K562 (cell line): Measurements from ENCODE around the gene TMEM163. TPM values are rescaled to one million over a fixed set of nuclear protein-coding genes. Genes with fewer than 3 reads are reported as not detected.

Experiments used
- ATAC-seq: fragments of 200-7000 bp; cut with Tn5 transposase; 3 replicates; pipeline ENCODE4 v1.9.1; 2020; ENCODE audit warnings: moderate library complexity
- BruUV-seq: library from RNA; stranded (reverse); fragments of 400-500 nt; replicated peaks from 2 replicates; lab custom pipeline; 2021; lab: Mats Ljungman, UMichigan
- CTCF ChIA-PET: fragments of 300-600 bp; formaldehyde crosslinking; extraction: SDS; loops from one replicate; lab custom pipeline; 2021; ENCODE audit warnings: low intra/inter-chr PET ratio; lab: Yijun Ruan, JAX
- POLR2A ChIA-PET: fragments of 300-600, 350-650 bp; sonication (Branson Sonifier 250); formaldehyde crosslinking; extraction: SDS; loops from one replicate; lab custom pipeline; 2021; ENCODE audit warnings: antibody characterized with exemption, inconsistent platforms; lab: Yijun Ruan, JAX
- DNase-seq, 4 experiments: peaks; one replicate each; pipeline versions ENCODE4 v3.0.0 to v3.0.0-alpha.2; 2011 to 2018; ENCODE audit warnings: low spot score in 3 of 4, mixed read lengths in 3 of 4; ENCODE audit errors: extremely low read depth in 1 of 4
- FAIRE-seq: peaks from 2 replicates; lab custom pipeline; 2011; peaks lifted over from hg19 to GRCh38; lab: Jason Lieb, UNC
- H2AFZ ChIP-seq: 2 replicates; pipeline ENCODE4 v1.6.0; 2011; ENCODE audit warnings: low read depth, low read length, control low read depth, inconsistent platforms
- H3K27ac ChIP-seq: fragments of 200-600 bp; 3 replicates; pipeline ENCODE4 v1.8.0; 2011; ENCODE audit warnings: low read depth, mild to moderate bottlenecking, control low read depth, inconsistent platforms, low read length, moderate library complexity, mixed read lengths; ENCODE audit errors: extremely low read depth
- H3K27me3 ChIP-seq, 2 experiments: fragments of 300-600 bp in 1 of 2; 2 replicates in 1 of 2; 3 replicates in 1 of 2; pipeline versions ENCODE4 v1.6.0 to v1.8.0; 2011; ENCODE audit warnings: inconsistent platforms in 2 of 2, low read length in 2 of 2, mild to moderate bottlenecking in 1 of 2, mixed read lengths in 1 of 2, moderate library complexity in 1 of 2; ENCODE audit not compliant: control insufficient read depth in 2 of 2, insufficient read depth in 2 of 2
- H3K36me3 ChIP-seq: fragments of 300-600 bp; 3 replicates; pipeline ENCODE4 v1.8.0; 2011; ENCODE audit warnings: mild to moderate bottlenecking, low read length, inconsistent platforms; ENCODE audit not compliant: control insufficient read depth, insufficient read depth
- H3K4me1 ChIP-seq, 2 experiments: fragments of 200-600 bp in 1 of 2; replicated peaks in 1 of 2; 2 replicates in 1 of 2; 3 replicates in 1 of 2; pipeline versions ENCODE4 v1.5.1 to v1.8.0; 2011; ENCODE audit warnings: inconsistent platforms in 2 of 2, low read length in 2 of 2, mild to moderate bottlenecking in 1 of 2, mixed read lengths in 1 of 2, moderate library complexity in 1 of 2; ENCODE audit not compliant: control insufficient read depth in 2 of 2, insufficient read depth in 2 of 2
- H3K4me2 ChIP-seq: 2 replicates; pipeline ENCODE4 v1.6.1; 2011; ENCODE audit warnings: low read length, control low read depth, inconsistent platforms, mixed read lengths; ENCODE audit not compliant: insufficient read depth
- H3K4me3 ChIP-seq: fragments of 200-600 bp; sonication (generic), shearing (Covaris generic); 2 replicates; pipeline ENCODE4 v1.5.1; 2016; ENCODE audit warnings: control low read depth, inconsistent platforms
- H3K79me2 ChIP-seq: fragments of 200-600 bp; 3 replicates; pipeline ENCODE4 v1.8.0; 2011; ENCODE audit warnings: low read length, inconsistent platforms; ENCODE audit not compliant: control insufficient read depth, insufficient read depth
- H3K9ac ChIP-seq, 2 experiments: 2 replicates each; pipeline versions ENCODE4 v1.6.0 to v1.6.1; 2011; ENCODE audit warnings: low read depth in 2 of 2, low read length in 2 of 2, control low read depth in 1 of 2, inconsistent platforms in 1 of 2, mild to moderate bottlenecking in 1 of 2, mixed read lengths in 1 of 2; ENCODE audit not compliant: insufficient read depth in 1 of 2
- H3K9me1 ChIP-seq: one replicate; pipeline ENCODE4 v1.6.0; 2011; ENCODE audit warnings: inconsistent platforms, mild to moderate bottlenecking, low read length, moderate library complexity; ENCODE audit not compliant: control insufficient read depth, insufficient read depth
- H3K9me3 ChIP-seq: replicated peaks from 2 replicates; pipeline ENCODE4 v1.5.1; 2011; ENCODE audit warnings: low read depth, low read length, inconsistent platforms; ENCODE audit not compliant: control insufficient read depth, insufficient read depth
- H4K20me1 ChIP-seq: replicated peaks from 2 replicates; pipeline ENCODE4 v1.6.1; 2011; ENCODE audit warnings: low read length, inconsistent platforms, mixed read lengths; ENCODE audit not compliant: control insufficient read depth, insufficient read depth
- CREBBP ChIP-seq: IDR thresholded peaks from one replicate; pipeline ENCODE4 v1.6.1; 2012; ENCODE audit warnings: low read depth, mild to moderate bottlenecking, control low read depth, inconsistent platforms, low read length
- DACH1 ChIP-seq: fragments of 450-650 bp; IDR thresholded peaks from 2 replicates; pipeline ENCODE4 v1.6.1; 2018; ENCODE audit not compliant: partially characterized antibody
- NFE2 ChIP-seq: IDR thresholded peaks from 2 replicates; pipeline ENCODE4 v1.6.1; 2014; ENCODE audit warnings: antibody characterized with exemption, low read depth
- NRF1 ChIP-seq, 2 experiments: fragments of 450-650 bp; IDR thresholded peaks in 1 of 2; conservative IDR thresholded peaks in 1 of 2; 2 replicates each; pipeline ENCODE4 v1.6.1; 2014; ENCODE audit warnings: mild to moderate bottlenecking in 2 of 2
- POLR2B ChIP-seq: fragments of 450-650 bp; IDR thresholded peaks from 2 replicates; pipeline ENCODE4 v1.6.1; 2018; ENCODE audit warnings: low read depth; ENCODE audit not compliant: partially characterized antibody
- SRSF9 ChIP-seq: fragments of 200-400 bp; formaldehyde crosslinking; IDR thresholded peaks from 2 replicates; pipeline ENCODE4 v1.6.1; 2017; ENCODE audit warnings: low read depth, low read length, borderline replicate concordance
- TAF1 ChIP-seq: IDR thresholded peaks from 2 replicates; pipeline ENCODE4 v1.6.1; 2011; ENCODE audit warnings: mild to moderate bottlenecking, low read length, moderate library complexity; ENCODE audit not compliant: insufficient read depth, control insufficient read depth, severe bottlenecking; ENCODE audit errors: extremely low read depth
- ZNF184 ChIP-seq: sonication (generic); formaldehyde crosslinking; IDR thresholded peaks from 2 replicates; pipeline ENCODE4 v1.5.0; 2020; ENCODE audit warnings: missing genetic modification reagents
- ZNF347 ChIP-seq: fragments of 450-650 bp; formaldehyde crosslinking; IDR thresholded peaks from 2 replicates; pipeline ENCODE4 v1.4.0; 2020; ENCODE audit warnings: low read depth, mild to moderate bottlenecking, moderate library complexity
- ZNF561 ChIP-seq: fragments of 450-650 bp; formaldehyde crosslinking; conservative IDR thresholded peaks from 2 replicates; pipeline ENCODE4 v1.4.0; 2020; ENCODE audit warnings: mild to moderate bottlenecking, moderate library complexity
- WGBS: fragments of 100-300 bp; shearing (Covaris generic); methylation state at CpG from one replicate; pipeline ENCODE4 v1.1.6; 2016; ENCODE audit warnings: low coverage, mixed read lengths; ENCODE audit not compliant: insufficient coverage; ENCODE audit errors: missing lambda C conversion rate; 5-methylcytosine and 5-hydroxymethylcytosine counted together
- in situ Hi-C: fragments of 300-500 bp; cut with MboI; formaldehyde crosslinking; loops from 4 replicates; pipeline ENCODE4 v1.15.0; 2018; ENCODE audit warnings: inconsistent platforms, mixed read lengths
- intact Hi-C: fragments of 100-400 bp; cut with micrococcal nuclease; formaldehyde crosslinking; loops from 2 replicates; pipeline ENCODE4 v1.14.2; 2022
- polyA plus RNA-seq, 8 experiments: library from polyadenylated mRNA; depleted of rRNA in 4 of 8; stranded (reverse) in 5 of 8; unstranded in 3 of 8; fragments of >200 nt; fragmentation: Nextera tagmentation in 2 of 8; fragmentation: Illumina TruSeq in 1 of 8; extraction: Ambion mirVana in 2 of 8; extraction: Trizol in 1 of 8; gene quantifications; 2 replicates each; pipeline versions ENCODE4 v1.2.1 to v1.2.3, GENCODE V29; 2011 to 2014; ENCODE audit warnings: inconsistent platforms in 1 of 8, missing spikeins in 1 of 8
- total RNA-seq, 7 experiments: library from RNA; depleted of rRNA in 6 of 7; stranded (reverse); fragments of >200 nt in 6 of 7; fragmentation: Illumina TruSeq in 2 of 7; extraction: Trizol in 2 of 7; gene quantifications; 2 replicates each; pipeline versions ENCODE4 v1.2.1 to v1.2.3, GENCODE V29; 2011 to 2021; ENCODE audit warnings: low replicate concordance in 1 of 7

Gene TMEM163
- total and polyA plus RNA-seq, 9 of the 15 experiments (the other 6 are each of a cell fraction or from before 2014, with no cell fraction given): 0.04 to 0.68 (median 0.16) TPM; not detected in 3

DNA sequence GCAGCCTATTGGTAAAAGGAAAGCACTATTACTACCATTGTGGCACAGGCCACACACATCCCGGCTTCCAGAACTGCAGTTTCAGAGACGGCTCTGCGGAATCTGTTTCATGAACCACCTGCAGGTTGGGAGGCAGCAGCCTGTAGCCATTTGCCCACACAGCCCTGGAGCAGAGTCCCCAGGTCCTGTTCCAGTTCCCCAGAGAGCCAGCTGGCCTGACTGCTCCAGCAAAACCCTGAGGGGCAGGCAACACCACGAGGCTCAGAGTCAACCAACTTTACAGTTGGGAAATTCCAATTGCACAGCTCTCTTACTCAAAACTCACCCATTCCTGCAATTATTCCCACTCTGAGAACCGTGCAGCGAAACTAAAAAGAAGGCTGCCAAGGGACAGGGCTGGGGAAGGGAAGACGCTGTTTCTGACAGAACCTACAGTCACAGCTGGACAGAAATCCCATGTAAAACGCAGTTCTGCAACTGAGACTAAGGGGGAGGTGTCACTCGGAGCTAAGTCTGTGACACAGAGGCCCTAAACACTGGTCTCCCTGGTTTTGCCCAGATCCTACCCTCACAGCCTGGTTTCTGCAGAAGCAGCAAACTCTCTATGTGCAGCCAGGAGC is 219.4 kb downstream of the TMEM163 start:
- Histone ChIP-seq H3K9ac (no peak overlapping the region), H2AFZ (no peak overlapping the region), H3K4me3 (no peak overlapping the region), H3K9me1 (no peaks in the 10 kb centered on the region), H3K9me3 (no peaks in the 10 kb centered on the region), H3K4me1 (no peaks in the 10 kb centered on the region), H3K27ac (no peak overlapping the region), H3K79me2 (no peaks in the 10 kb centered on the region), H3K4me2 (no peak overlapping the region), H4K20me1 (no peaks in the 10 kb centered on the region; the same call in 1 of the 2 replicates), H3K27me3 (peaks cover 12 to 28% of the 10 kb centered on the region in 2 experiments; a peak in 4 of 5 replicates), H3K36me3 (no peaks in the 10 kb centered on the region)
- ChIA-PET CTCF (no interaction called here), POLR2A (no interaction called here)
- ATAC-seq (no peak), FAIRE-seq (no peak), DNase-seq (no peak)
- WGBS: under 1% methylated on average over 9 of the region's 9 CpGs
- intact Hi-C loops (no loop called here), in situ Hi-C loops (loop anchor here (10.0 kb wide), 1 partner anchor 995 kb away; no protein-coding TSS in a partner anchor)
- no peak for TF ChIP-seq POLR2B
- TF ChIP-seq DACH1: no peak
- no peak for TF ChIP-seq ZNF561 (CRISPR knock-in tag)
- no peak for TF ChIP-seq SRSF9
- no peak for TF ChIP-seq CREBBP
- no peak for TF ChIP-seq NRF1 (conservative IDR thresholded peaks at IDR 0.05 in 1 of 2, IDR thresholded peaks at IDR 0.05 in 1 of 2)
- no peak for TF ChIP-seq ZNF184 (CRISPR knock-in tag)
- TF ChIP-seq TAF1: no peak
- TF ChIP-seq NFE2: no peak
- TF ChIP-seq ZNF347 (CRISPR knock-in tag): no peak
- BruUV-seq: no TSS peak
